ENCODE measurements around the gene GNG7. TPM values are rescaled to one million over a fixed set of nuclear protein-coding genes. Genes with fewer than 3 reads are reported as not detected.

Gene GNG7
- total and polyA plus RNA-seq, 12 donors: 0.83 to 16.5 (median 7.8) TPM

DNA sequence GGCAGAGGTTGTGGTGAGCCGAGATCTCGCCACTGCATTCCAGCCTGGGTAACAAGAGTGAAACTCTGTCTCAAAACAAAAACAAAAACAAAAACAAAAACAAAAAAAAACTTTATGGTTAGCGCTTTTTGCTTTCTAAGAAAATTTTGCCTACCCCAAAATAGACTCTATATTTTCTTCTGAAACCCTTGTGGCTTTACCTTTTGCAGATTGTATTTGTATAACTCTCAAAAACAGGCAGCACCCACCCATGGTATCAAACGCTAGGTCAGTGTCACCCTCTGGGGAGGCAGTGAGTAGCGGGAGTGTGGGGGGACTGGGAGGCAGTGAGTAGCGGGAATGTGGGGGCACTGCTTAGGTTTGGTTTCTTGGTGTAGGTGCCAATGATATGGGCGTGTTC lies 44.9 kb upstream of the GNG7 start:
- no peak for DNase-seq
- no peak for TF ChIP-seq POLR2A (IDR thresholded peaks at IDR 0.05)
- TF ChIP-seq, protein P1, sequence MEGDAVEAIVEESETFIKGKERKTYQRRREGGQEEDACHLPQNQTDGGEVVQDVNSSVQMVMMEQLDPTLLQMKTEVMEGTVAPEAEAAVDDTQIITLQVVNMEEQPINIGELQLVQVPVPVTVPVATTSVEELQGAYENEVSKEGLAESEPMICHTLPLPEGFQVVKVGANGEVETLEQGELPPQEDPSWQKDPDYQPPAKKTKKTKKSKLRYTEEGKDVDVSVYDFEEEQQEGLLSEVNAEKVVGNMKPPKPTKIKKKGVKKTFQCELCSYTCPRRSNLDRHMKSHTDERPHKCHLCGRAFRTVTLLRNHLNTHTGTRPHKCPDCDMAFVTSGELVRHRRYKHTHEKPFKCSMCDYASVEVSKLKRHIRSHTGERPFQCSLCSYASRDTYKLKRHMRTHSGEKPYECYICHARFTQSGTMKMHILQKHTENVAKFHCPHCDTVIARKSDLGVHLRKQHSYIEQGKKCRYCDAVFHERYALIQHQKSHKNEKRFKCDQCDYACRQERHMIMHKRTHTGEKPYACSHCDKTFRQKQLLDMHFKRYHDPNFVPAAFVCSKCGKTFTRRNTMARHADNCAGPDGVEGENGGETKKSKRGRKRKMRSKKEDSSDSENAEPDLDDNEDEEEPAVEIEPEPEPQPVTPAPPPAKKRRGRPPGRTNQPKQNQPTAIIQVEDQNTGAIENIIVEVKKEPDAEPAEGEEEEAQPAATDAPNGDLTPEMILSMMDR (IDR thresholded peaks at IDR 0.05): no peak
- Histone ChIP-seq H3K9me3 (replicated peaks in 1 of 3) (no peaks in the 10 kb centered on the region), H3K4me1 (replicated peaks in 1 of 2) (no peaks in the 10 kb centered on the region), H3K36me3 (replicated peaks in 1 of 2) (no peaks in the 10 kb centered on the region), H3K27me3 (no peaks in the 10 kb centered on the region), H3K27ac (no peak overlapping the region), H3K4me3 (no peak overlapping the region)
- intact Hi-C loops (cut with DNase I): no loop called here
- WGBS, 4 donors: 68 to 85% (median 83%) methylated on average over 6 to 7 of the region's 7 CpGs

DNA sequence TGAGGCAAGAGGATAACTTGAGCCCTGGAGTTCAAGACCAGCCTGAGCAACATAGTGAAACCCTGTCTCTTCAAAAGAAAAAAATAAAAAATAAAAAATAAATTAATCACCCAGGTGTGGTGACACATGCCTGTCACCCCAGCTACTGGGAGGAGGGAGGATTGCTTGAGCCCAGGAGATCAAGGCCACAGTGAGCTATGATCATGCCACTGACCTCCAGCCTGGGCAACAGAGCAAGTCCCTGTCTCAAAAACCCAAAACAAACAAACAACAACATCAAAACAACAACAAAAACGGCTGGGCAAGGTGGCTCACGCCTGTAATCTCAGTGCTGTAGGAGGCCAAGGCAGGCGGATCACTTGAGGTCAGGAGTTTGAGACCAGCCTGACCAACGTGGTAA lies 41.6 kb upstream of the GNG7 start:
- H3K4me1 ChIP-seq (replicated peaks in 1 of 2): peaks cover 3 to 4% of the 10 kb centered on the region in 2 donors
- no peaks in the 10 kb centered on the region for H3K36me3 ChIP-seq (replicated peaks in 1 of 2)
- H3K27ac ChIP-seq: no peak overlapping the region
- TF ChIP-seq POLR2A (IDR thresholded peaks at IDR 0.05): no peak
- TF ChIP-seq, protein P1 (IDR thresholded peaks at IDR 0.05): no peak
- H3K27me3 ChIP-seq: no peaks in the 10 kb centered on the region
- no peak overlapping the region for H3K4me3 ChIP-seq
- WGBS, 4 donors: 30 to 47% (median 39%) methylated on average over 4 of the region's 4 CpGs
- no peaks in the 10 kb centered on the region for H3K9me3 ChIP-seq (replicated peaks in 1 of 3)
- intact Hi-C loops (cut with DNase I): no loop called here
- no peak for DNase-seq

DNA sequence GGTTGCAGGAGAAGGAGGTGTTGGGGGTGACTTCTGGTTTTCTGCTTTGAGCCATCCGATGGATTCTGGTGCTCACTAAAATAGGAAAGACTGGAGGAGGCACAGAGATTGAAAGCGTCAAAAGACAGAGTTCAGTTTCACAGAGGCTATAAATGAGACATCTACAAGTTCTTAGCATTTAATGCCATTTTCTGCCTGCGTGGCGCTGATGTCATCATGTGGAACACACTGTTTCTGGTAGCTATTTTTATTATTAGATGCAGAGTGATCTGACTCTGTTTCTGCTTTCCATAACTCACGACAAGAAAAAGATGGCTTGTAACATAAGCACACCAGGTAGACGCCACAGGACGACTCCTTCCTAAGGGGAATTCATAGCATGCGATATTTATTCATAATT lies 40.6 kb upstream of the GNG7 start:
- Histone ChIP-seq H3K36me3 (replicated peaks in 1 of 2) (no peaks in the 10 kb centered on the region), H3K9me3 (replicated peaks in 1 of 3) (no peaks in the 10 kb centered on the region), H3K27ac (no peak overlapping the region), H3K4me3 (no peak overlapping the region), H3K27me3 (no peaks in the 10 kb centered on the region), H3K4me1 (replicated peaks in 1 of 2) (peaks cover 5 to 7% of the 10 kb centered on the region in 2 donors)
- intact Hi-C loops (cut with DNase I): no loop called here
- WGBS, 4 donors: 65 to 71% (median 67%) methylated on average over 8 of the region's 8 CpGs
- no peak for DNase-seq
- TF ChIP-seq, protein P1 (IDR thresholded peaks at IDR 0.05): no peak
- TF ChIP-seq POLR2A (IDR thresholded peaks at IDR 0.05): no peak

DNA sequence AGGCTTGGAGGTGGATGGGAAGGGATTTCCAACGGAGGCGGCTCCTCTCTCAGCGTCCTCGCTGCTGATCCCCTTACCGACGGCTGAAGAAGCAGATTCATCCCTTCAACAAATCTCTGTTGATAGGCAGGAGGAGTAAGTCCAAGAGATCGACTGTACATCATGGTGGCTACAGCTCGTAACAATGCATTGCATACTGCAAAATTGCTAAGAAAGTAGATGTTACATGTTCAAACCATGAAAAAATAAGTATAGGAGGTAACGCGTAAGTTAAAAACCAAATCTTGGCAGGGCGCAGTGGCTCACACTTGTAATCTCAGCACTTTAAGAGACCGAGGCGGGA lies 37.8 kb upstream of the GNG7 start:
- 44 to 70% (median 44%) methylated on average over 8 to 13 of the region's 13 CpGs for WGBS, 4 donors
- Histone ChIP-seq H3K9me3 (replicated peaks in 1 of 3) (no peaks in the 10 kb centered on the region), H3K4me1 (replicated peaks in 1 of 2) (peaks cover 5 to 7% of the 10 kb centered on the region in 2 donors), H3K27ac (no peak overlapping the region), H3K36me3 (replicated peaks in 1 of 2) (peaks cover 0 to 10% of the 10 kb centered on the region in 2 donors), H3K27me3 (no peaks in the 10 kb centered on the region), H3K4me3 (no peak overlapping the region)
- no peak for TF ChIP-seq POLR2A (IDR thresholded peaks at IDR 0.05)
- TF ChIP-seq, protein P1 (IDR thresholded peaks at IDR 0.05): no peak
- intact Hi-C loops (cut with DNase I): no loop called here
- no peak for DNase-seq

All from adrenal gland (tissue), 12 donors.